Ecto neural progenitor cell (in vitro differentiated cells): ENCODE data around the gene KDM1A.

Source experiments
- DNase-seq: peaks from one replicate; pipeline ENCODE4 v3.0.0-alpha.2; 2018; ENCODE audit warnings: low spot score

The KDM1A gene

GRCh38 chr1:23013657-23014056 is 5.6 kb upstream of the KDM1A start:
- DNase-seq: peak; percentile 52

- no peak for DNase-seq
These were observed 591 bp upstream of the KDM1A start for GRCh38 chr1:23018661-23019093.

DNA sequence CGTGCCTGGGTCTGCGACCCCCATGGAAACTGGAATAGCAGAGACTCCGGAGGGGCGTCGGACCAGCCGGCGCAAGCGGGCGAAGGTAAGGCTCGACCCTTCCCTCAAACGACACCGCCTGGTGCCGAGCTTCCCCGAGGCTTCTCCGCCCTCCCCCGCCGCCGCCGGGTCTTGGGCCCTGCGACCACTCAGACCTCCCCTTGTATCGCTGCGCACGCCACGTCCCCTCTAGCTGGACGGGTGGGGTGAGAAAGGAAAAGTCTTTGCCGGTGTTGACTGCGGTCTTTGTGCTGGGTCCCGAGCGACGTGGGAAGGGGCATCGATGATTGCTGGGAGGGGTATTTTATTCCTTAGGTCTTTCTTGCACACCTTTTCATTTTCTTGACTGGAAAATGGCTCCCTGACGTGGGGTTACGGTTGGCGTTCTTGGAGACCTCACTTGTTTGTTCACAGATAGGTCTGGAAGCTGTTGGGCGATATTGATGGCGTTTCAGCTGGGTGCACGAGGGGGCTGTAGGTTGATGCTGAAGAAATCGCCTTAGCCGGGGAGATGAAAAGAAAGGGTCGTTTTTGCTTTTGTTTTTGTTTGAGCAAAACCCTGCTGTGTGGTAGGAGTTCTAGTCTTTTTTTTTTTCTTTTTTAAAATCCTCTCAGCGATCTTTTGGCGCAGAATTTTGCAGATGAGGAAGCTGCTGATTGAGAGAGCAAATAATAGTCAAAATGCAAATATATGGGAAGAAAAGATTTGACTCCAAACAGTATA is 776 bp downstream of the KDM1A start:
- peak; percentile 73 for DNase-seq

GRCh38 chr1:23020706-23021405 is 1.6 kb downstream of the KDM1A start:
- DNase-seq: no peak

DNA sequence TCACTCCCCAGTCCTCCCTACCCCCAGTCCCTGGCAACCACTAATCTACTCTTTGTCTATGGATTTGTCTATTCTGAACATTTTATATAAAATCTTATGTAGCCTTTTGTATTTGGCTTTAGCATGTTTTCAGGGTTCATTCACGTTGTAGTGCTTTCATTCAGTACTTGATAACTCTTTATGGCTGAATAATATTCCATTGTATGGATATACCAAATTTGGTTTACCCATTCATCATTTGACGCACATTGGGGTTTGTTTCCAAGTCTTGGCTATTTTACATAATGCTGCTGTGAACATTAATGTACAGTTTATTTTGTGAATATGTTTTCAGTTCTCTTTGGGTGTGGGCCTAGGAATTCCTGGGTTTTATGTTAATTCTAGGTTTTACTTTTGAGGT is 2.6 kb downstream of the KDM1A start:
- DNase-seq: no peak

- DNase-seq: no peak
These were observed 4.0 kb downstream of the KDM1A start for GRCh38 chr1:23023174-23023845.

DNA sequence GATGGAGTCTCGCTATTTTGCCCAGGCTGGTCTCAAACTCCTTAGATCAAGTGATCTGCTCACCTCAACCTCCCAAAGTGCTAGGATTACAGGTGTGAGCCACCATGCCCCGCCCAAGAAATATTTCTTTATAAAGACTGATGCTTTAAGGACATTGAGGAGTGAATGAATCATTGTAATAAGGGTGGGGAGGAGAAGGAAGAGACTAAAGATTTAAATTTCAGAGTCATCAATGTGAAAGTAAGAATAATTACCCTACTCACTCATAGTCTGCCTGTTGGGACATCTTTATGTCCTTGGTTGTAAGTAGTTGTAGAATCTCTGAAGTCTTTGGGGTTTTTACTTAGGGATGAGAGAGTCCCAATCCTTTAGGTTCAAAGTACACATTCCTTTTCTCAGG is 7.3 kb downstream of the KDM1A start:
- no peak for DNase-seq

GRCh38 chr1:23027352-23027907 is 8.2 kb downstream of the KDM1A start:
- no peak for DNase-seq

- DNase-seq: no peak
These were observed 10.1 kb downstream of the KDM1A start for GRCh38 chr1:23029337-23029736.

GRCh38 chr1:23035823-23036452 is 16.7 kb downstream of the KDM1A start:
- DNase-seq: no peak

DNA sequence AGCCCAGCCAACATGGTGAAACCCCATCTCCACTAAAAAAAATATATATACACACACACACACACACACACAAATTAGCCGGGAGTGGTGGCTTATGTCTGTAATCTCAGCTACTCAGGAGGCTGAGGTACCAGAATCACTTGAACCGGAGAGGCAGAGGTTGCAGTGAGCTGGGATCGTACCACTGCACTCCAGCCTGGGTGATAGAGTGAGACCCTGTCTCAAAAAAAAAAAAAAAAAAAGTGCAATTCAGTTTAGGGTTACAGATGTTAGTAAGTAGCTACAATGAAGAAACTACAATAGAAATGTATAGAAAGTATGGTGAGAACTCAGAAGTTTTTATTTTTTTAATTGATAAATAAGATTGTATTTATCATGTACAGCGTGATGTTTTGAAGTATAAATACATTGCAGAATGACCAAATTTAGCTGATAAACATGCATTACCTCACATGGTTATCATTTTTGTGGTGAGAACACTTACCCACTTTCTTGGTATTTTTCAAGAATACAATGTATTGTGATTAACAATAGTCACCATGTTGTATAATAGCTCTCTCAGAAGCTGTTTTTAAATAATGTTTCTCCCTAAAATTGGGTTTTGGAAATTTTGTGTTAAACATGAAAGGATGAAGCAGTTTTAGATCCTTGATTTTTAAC is 17.9 kb downstream of the KDM1A start:
- DNase-seq: no peak

GRCh38 chr1:23039308-23039826 is 20.1 kb downstream of the KDM1A start:
- DNase-seq: no peak

- no peak for DNase-seq
These were observed 21.2 kb downstream of the KDM1A start for GRCh38 chr1:23040509-23040908.

DNA sequence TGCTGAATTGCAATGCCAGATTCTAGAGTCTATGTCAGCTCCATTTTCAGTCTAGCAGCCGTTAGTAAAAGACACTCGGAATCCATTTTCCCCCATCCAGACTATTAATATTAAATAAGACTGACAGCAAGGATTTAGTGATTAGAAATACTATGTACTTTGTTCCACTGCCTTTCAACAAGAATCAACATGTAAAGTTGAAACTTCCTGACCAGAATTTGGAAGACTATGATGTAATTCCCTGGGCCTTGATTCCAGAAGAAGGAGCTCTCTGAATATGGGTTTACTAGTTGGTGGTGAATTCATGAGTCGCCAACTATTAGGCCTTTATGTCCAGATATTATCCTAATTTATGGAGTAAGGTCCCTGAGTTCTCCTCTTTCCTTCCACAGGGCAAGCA is 24.8 kb downstream of the KDM1A start:
- DNase-seq: no peak

DNA sequence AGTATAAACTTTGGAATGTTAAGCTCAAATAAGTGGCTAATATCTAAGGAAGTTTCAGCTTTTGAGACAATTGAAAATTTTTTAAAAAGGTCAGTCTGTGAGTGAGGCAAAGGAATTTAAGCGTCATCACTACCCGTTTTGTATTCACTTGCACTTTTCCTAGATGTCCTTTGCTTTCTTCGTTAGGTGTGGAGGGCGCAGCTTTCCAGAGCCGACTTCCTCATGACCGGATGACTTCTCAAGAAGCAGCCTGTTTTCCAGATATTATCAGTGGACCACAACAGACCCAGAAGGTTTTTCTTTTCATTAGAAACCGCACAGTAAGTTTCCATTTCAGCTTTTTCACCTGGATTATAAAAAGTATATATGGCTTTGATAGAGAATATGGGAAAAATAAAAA is 30.9 kb downstream of the KDM1A start:
- DNase-seq: no peak

DNA sequence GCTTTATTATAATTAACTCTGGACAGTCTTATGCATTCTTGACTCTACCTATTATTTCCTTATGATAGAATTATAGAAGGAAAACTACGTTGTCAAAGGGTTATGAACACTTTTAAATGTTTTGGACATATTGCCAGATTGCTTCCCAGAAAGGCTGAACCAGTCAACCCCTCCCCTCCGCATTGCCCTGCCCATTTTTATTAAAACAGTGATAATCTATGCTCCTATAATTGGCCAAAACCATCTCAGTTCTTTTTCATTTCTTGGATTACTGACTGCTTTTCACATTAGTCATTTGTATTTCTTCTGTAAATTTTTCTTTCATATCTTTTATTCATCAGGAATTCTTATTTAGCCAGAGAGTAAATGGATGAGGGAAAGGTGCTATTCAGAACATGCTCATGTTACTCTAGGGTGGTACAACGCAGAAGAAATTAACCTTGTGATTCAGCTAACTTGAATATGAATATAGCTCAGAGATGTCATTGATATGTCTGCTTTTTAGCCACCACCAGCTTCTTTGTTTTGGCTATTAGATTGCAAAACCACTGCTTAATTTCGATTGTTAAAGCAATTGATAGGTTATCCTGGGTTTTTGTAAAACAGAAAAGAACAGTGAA is 32.1 kb downstream of the KDM1A start:
- no peak for DNase-seq

GRCh38 chr1:23057301-23057700 is 38.0 kb downstream of the KDM1A start:
- DNase-seq: no peak

GRCh38 chr1:23062271-23062670 is 43.0 kb downstream of the KDM1A start:
- no peak for DNase-seq

- DNase-seq: no peak
These were observed 46.1 kb downstream of the KDM1A start for GRCh38 chr1:23065385-23065784.

GRCh38 chr1:23066075-23066474 is 46.8 kb downstream of the KDM1A start:
- DNase-seq: no peak

DNA sequence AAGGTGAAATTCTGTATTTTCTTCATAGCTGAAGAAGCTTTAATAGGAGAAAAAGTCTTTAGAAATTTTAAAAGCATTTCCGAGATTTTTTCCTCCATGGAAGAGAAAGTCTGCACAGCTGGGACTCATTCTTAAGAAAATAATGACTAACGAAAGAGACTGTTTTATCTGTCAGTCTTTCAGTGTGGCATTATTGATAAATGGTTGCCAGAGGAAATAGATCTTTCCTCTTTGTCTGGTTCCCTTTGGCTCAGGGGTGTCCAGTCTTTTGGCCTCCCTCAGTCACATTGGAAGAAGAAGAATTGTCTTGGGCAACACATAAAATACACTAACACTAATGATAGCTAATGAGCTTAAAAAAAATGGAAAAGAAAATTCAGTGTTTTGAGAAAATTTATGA is 49.9 kb downstream of the KDM1A start:
- DNase-seq: no peak
